Loucy (cell line): Measurements from ENCODE around the gene BACH2.

Experiments used
- H2AFZ ChIP-seq: fragments of 200-600 bp; sonication (generic); 2 replicates; pipeline ENCODE4 v1.6.0; 2016; ENCODE audit warnings: antibody characterized with exemption, mild to moderate bottlenecking, low read length, moderate library complexity
- H3F3A ChIP-seq: fragments of 200-600 bp; 2 replicates; pipeline ENCODE4 v1.6.0; 2016; ENCODE audit warnings: antibody characterized with exemption, low read depth, mild to moderate bottlenecking
- H3K27me3 ChIP-seq: fragments of 200-600 bp; sonication (generic); 2 replicates; pipeline ENCODE4 v1.6.1; 2014; ENCODE audit warnings: low read length, mild to moderate bottlenecking; ENCODE audit not compliant: insufficient read depth, poor library complexity, severe bottlenecking
- H3K36me3 ChIP-seq: fragments of 200-600 bp; sonication (generic); 2 replicates; pipeline ENCODE4 v1.6.1; 2016; ENCODE audit warnings: low read length; ENCODE audit not compliant: insufficient read depth
- H3K4me1 ChIP-seq: fragments of 200-600 bp; sonication (generic); 2 replicates; pipeline ENCODE4 v1.5.1; 2014; ENCODE audit warnings: low read length, mild to moderate bottlenecking; ENCODE audit not compliant: insufficient read depth, poor library complexity, severe bottlenecking
- H3K4me2 ChIP-seq: fragments of 200-600 bp; sonication (generic); 2 replicates; pipeline ENCODE4 v1.6.0; 2014; ENCODE audit warnings: antibody characterized with exemption, low read length, low read depth, mild to moderate bottlenecking; ENCODE audit not compliant: poor library complexity, severe bottlenecking
- H3K4me3 ChIP-seq: fragments of 200-600 bp; sonication (generic); 2 replicates; pipeline ENCODE4 v1.5.1; 2014; ENCODE audit warnings: low read length, mild to moderate bottlenecking, mixed read lengths; ENCODE audit not compliant: poor library complexity, severe bottlenecking
- H3K79me2 ChIP-seq: fragments of 200-600 bp; sonication (generic); 2 replicates; pipeline ENCODE4 v1.6.1; 2014; ENCODE audit warnings: low read length; ENCODE audit not compliant: insufficient read depth
- H3K9ac ChIP-seq: fragments of 200-600 bp; sonication (generic); 2 replicates; pipeline ENCODE4 v1.6.0; 2014; ENCODE audit warnings: mild to moderate bottlenecking, low read depth, low read length, moderate library complexity; ENCODE audit not compliant: poor library complexity, severe bottlenecking
- H3K9me2 ChIP-seq: fragments of 200-600 bp; sonication (generic); replicated peaks from 2 replicates; pipeline ENCODE4 v1.6.1; 2016; ENCODE audit warnings: low read depth, low read length, mixed read lengths
- H3K9me3 ChIP-seq: fragments of 200-600 bp; sonication (generic); 2 replicates; pipeline ENCODE4 v1.6.1; 2014; ENCODE audit warnings: mild to moderate bottlenecking, antibody characterized with exemption, low read length, low read depth; ENCODE audit not compliant: insufficient read depth
- H4K20me1 ChIP-seq: fragments of 200-600 bp; sonication (generic); 2 replicates; pipeline ENCODE4 v1.6.0; 2014; ENCODE audit warnings: antibody characterized with exemption, low read length, mild to moderate bottlenecking; ENCODE audit not compliant: insufficient read depth, poor library complexity, severe bottlenecking
- CTCF ChIP-seq: fragments of 200-600 bp; sonication (generic); conservative IDR thresholded peaks from 2 replicates; pipeline ENCODE4 v1.5.1; 2014; ENCODE audit warnings: mild to moderate bottlenecking, antibody characterized with exemption, low read length
- EZH2phosphoT487 ChIP-seq: fragments of 200-600 bp; IDR thresholded peaks from 2 replicates; pipeline ENCODE4 v1.6.1; 2018; ENCODE audit warnings: antibody characterized with exemption, mild to moderate bottlenecking, moderate library complexity, borderline replicate concordance

Gene BACH2

GRCh38 chr6:90080876-90081481, 215.7 kb downstream of the BACH2 start:
- H3K4me1 ChIP-seq = peaks cover 40% of the 10 kb centered on the region
- peaks cover 12% of the 10 kb centered on the region for H3K36me3 ChIP-seq
- no peaks in the 10 kb centered on the region for H4K20me1 ChIP-seq
- no peak overlapping the region for H3K4me2 ChIP-seq
- H3K9me2 ChIP-seq = no peaks in the 10 kb centered on the region
- H3K79me2 ChIP-seq = peaks cover 14% of the 10 kb centered on the region
- no peaks in the 10 kb centered on the region for H3K9me3 ChIP-seq
- no peak for TF ChIP-seq EZH2phosphoT487
- TF ChIP-seq CTCF = no peak
- no peak overlapping the region for H3K4me3 ChIP-seq
- no peaks in the 10 kb centered on the region for H3F3A ChIP-seq
- H3K27me3 ChIP-seq = no peaks in the 10 kb centered on the region
- H3K9ac ChIP-seq = no peak overlapping the region
- no peak overlapping the region for H2AFZ ChIP-seq

- no peak overlapping the region for H3K4me2 ChIP-seq
- no peak overlapping the region for H3K9ac ChIP-seq
- peaks cover 2% of the 10 kb centered on the region for H3K36me3 ChIP-seq
Observed at GRCh38 chr6:90079560-90080490, 216.8 kb downstream of the BACH2 start.

More at GRCh38 chr6:90079560-90080490, 216.8 kb downstream of the BACH2 start:
- Histone ChIP-seq H2AFZ (no peak overlapping the region), H3K79me2 (peaks cover 14% of the 10 kb centered on the region), H3F3A (no peaks in the 10 kb centered on the region), H3K4me1 (peaks cover 40% of the 10 kb centered on the region), H3K9me2 (no peaks in the 10 kb centered on the region), H3K4me3 (no peak overlapping the region), H4K20me1 (no peaks in the 10 kb centered on the region), H3K27me3 (no peaks in the 10 kb centered on the region), H3K9me3 (no peaks in the 10 kb centered on the region)
- TF ChIP-seq CTCF (no peak), EZH2phosphoT487 (no peak)
